Caco-2 (cell line): ENCODE results near the gene FRMD7. TPM values are rescaled to one million over a fixed set of nuclear protein-coding genes. Genes with fewer than 3 reads are reported as not detected.

Source experiments
- BruUV-seq: library from RNA; stranded (reverse); fragments of 400-500 nt; replicated peaks from 2 replicates; lab custom pipeline; 2021; lab: Mats Ljungman, UMichigan
- CTCF ChIA-PET: fragments of 300-600 bp; sonication (Branson Sonifier 250); formaldehyde crosslinking; loops from one replicate; lab custom pipeline; 2022; ENCODE audit warnings: antibody characterized with exemption; lab: Charles Lee
- POLR2A ChIA-PET: fragments of 300-600 bp; sonication (Branson Sonifier 250); formaldehyde crosslinking; loops from one replicate; lab custom pipeline; 2022; ENCODE audit warnings: antibody characterized with exemption; lab: Charles Lee
- DNase-seq, 2 experiments: peaks; one replicate each; pipeline versions ENCODE4 v3.0.0 to v3.0.0-alpha.2; 2020 to 2022
- H3K27me3 ChIP-seq: replicated peaks from 2 replicates; pipeline ENCODE4 v1.6.0; 2011; ENCODE audit warnings: low read length; ENCODE audit not compliant: control insufficient read depth, insufficient read depth
- H3K36me3 ChIP-seq: 2 replicates; pipeline ENCODE4 v1.5.1; 2011; ENCODE audit warnings: low read length; ENCODE audit not compliant: control insufficient read depth, insufficient read depth
- H3K4me1 ChIP-seq: fragments of 250-450 bp; sonication (Bioruptor Pico); 2 replicates; pipeline ENCODE4 v1.5.1; 2020; ENCODE audit warnings: mild to moderate bottlenecking
- H3K4me3 ChIP-seq: 2 replicates; pipeline ENCODE4 v1.5.1; 2011; ENCODE audit warnings: low read depth, mild to moderate bottlenecking, control low read depth, low read length
- H3K9me3 ChIP-seq: fragments of 250-450 bp; sonication (Bioruptor Pico); 2 replicates; pipeline ENCODE4 v1.5.1; 2020; ENCODE audit warnings: mild to moderate bottlenecking, moderate library complexity
- H3K27ac Mint-ChIP-seq: one replicate; pipeline ENCODE4 v1.8.0; 2022; ENCODE audit warnings: mixed read lengths; ENCODE audit not compliant: unreplicated experiment
- H3K27me3 Mint-ChIP-seq: one replicate; pipeline ENCODE4 v1.8.0; 2022; ENCODE audit warnings: mixed read lengths; ENCODE audit not compliant: insufficient read depth, unreplicated experiment
- H3K36me3 Mint-ChIP-seq: one replicate; pipeline ENCODE4 v1.8.0; 2022; ENCODE audit warnings: mild to moderate bottlenecking, mixed read lengths; ENCODE audit not compliant: insufficient read depth, unreplicated experiment
- H3K4me1 Mint-ChIP-seq: one replicate; pipeline ENCODE4 v1.8.0; 2022; ENCODE audit warnings: low read depth, mixed read lengths; ENCODE audit not compliant: unreplicated experiment
- H3K4me3 Mint-ChIP-seq: one replicate; pipeline ENCODE4 v1.8.0; 2022; ENCODE audit warnings: mild to moderate bottlenecking, moderate library complexity, mixed read lengths; ENCODE audit not compliant: unreplicated experiment
- H3K9me3 Mint-ChIP-seq: one replicate; pipeline ENCODE4 v1.8.0; 2022; ENCODE audit warnings: mixed read lengths; ENCODE audit not compliant: unreplicated experiment
- CTCF ChIP-seq, 2 experiments: fragments of 200-600 bp in 1 of 2; IDR thresholded peaks; 1 replicate in 1 of 2; 2 replicates in 1 of 2; pipeline versions ENCODE4 v1.5.1 to v1.8.0; 2011 to 2022; ENCODE audit warnings: antibody characterized with exemption in 1 of 2, control low read depth in 1 of 2, inconsistent platforms in 1 of 2, low read depth in 1 of 2, low read length in 1 of 2, mild to moderate bottlenecking in 1 of 2, moderate library complexity in 1 of 2; ENCODE audit not compliant: insufficient read depth in 1 of 2, severe bottlenecking in 1 of 2, unreplicated experiment in 1 of 2
- intact Hi-C: fragments of 100-400 bp; cut with micrococcal nuclease; formaldehyde crosslinking; loops from one replicate; pipeline ENCODE4 v1.10.0; 2022; ENCODE audit not compliant: unreplicated experiment
- total RNA-seq: library from RNA; stranded (reverse); gene quantifications from 2 replicates; pipeline ENCODE4 v1.2.3, GENCODE V29; 2022

Gene FRMD7
- total RNA-seq, 1 experiment from 2014 or later: not detected

- Mint-ChIP-seq H3K27ac (no peak overlapping the region), H3K4me3 (no peak overlapping the region), H3K27me3 (no peaks in the 10 kb centered on the region), H3K9me3 (no peaks in the 10 kb centered on the region), H3K36me3 (no peaks in the 10 kb centered on the region), H3K4me1 (peaks cover 13% of the 10 kb centered on the region)
- Histone ChIP-seq H3K27me3 (no peaks in the 10 kb centered on the region), H3K4me3 (no peak overlapping the region), H3K9me3 (no peaks in the 10 kb centered on the region), H3K36me3 (no peaks in the 10 kb centered on the region), H3K4me1 (peaks cover 6% of the 10 kb centered on the region; the same call in 1 of the 2 replicates)
- BruUV-seq: no TSS peak
- ChIA-PET POLR2A (no interaction called here), CTCF (no interaction called here)
- no peak for DNase-seq
- intact Hi-C loops: no loop called here
- no peak for TF ChIP-seq CTCF (IDR thresholded peaks at IDR 0.05; ENCODE audit: insufficient read depth in 1 of 2, low read depth in 1 of 2, low read length in 1 of 2, severe bottlenecking in 1 of 2, unreplicated experiment in 1 of 2)
Measured at GRCh38 chrX:132037479-132037993, 90.3 kb downstream of the FRMD7 start.

GRCh38 chrX:132034648-132035047, 93.2 kb downstream of the FRMD7 start:
- H3K4me3 Mint-ChIP-seq: no peak overlapping the region
- POLR2A ChIA-PET: no interaction called here
- no peaks in the 10 kb centered on the region for H3K27me3 ChIP-seq

GRCh38 chrX:132033166-132033565, 94.7 kb downstream of the FRMD7 start:
- peaks cover 6% of the 10 kb centered on the region; the same call in 1 of the 2 replicates for H3K4me1 ChIP-seq
- no peak overlapping the region for H3K27ac Mint-ChIP-seq
- H3K36me3 Mint-ChIP-seq: peaks cover 4% of the 10 kb centered on the region
- BruUV-seq: no TSS peak
- H3K4me1 Mint-ChIP-seq: peaks cover 25% of the 10 kb centered on the region
- H3K4me3 Mint-ChIP-seq: no peak overlapping the region
- POLR2A ChIA-PET: interaction anchor here (1.1 kb wide), 1 partner anchor 9 kb away, joined by 3 read pairs; no protein-coding TSS in a partner anchor
- DNase-seq: no peak
- CTCF ChIA-PET: no interaction called here
- no peak overlapping the region for H3K4me3 ChIP-seq
- no peaks in the 10 kb centered on the region for H3K27me3 ChIP-seq
- no peaks in the 10 kb centered on the region for H3K27me3 Mint-ChIP-seq
- intact Hi-C loops: no loop called here
- no peaks in the 10 kb centered on the region for H3K9me3 Mint-ChIP-seq
- no peaks in the 10 kb centered on the region for H3K36me3 ChIP-seq
- TF ChIP-seq CTCF (IDR thresholded peaks at IDR 0.05; ENCODE audit: insufficient read depth in 1 of 2, low read depth in 1 of 2, low read length in 1 of 2, severe bottlenecking in 1 of 2, unreplicated experiment in 1 of 2): no peak
- no peaks in the 10 kb centered on the region for H3K9me3 ChIP-seq

More at GRCh38 chrX:132034648-132035047, 93.2 kb downstream of the FRMD7 start:
- H3K36me3 ChIP-seq: no peaks in the 10 kb centered on the region
- Mint-ChIP-seq H3K27me3 (no peaks in the 10 kb centered on the region), H3K36me3 (no peaks in the 10 kb centered on the region), H3K27ac (peak overlapping the region; percentile 51), H3K4me1 (peaks cover 18% of the 10 kb centered on the region), H3K9me3 (no peaks in the 10 kb centered on the region)
- H3K9me3 ChIP-seq: no peaks in the 10 kb centered on the region
- no TSS peak for BruUV-seq
- intact Hi-C loops: no loop called here
- peaks cover 6% of the 10 kb centered on the region; the same call in 1 of the 2 replicates for H3K4me1 ChIP-seq
- H3K4me3 ChIP-seq: no peak overlapping the region
- CTCF ChIA-PET: no interaction called here
- DNase-seq: no peak
- TF ChIP-seq CTCF (IDR thresholded peaks at IDR 0.05; ENCODE audit: insufficient read depth in 1 of 2, low read depth in 1 of 2, low read length in 1 of 2, severe bottlenecking in 1 of 2, unreplicated experiment in 1 of 2): no peak
